ENCODE measurements around the gene PDSS2.

PDSS2 gene

DNA sequence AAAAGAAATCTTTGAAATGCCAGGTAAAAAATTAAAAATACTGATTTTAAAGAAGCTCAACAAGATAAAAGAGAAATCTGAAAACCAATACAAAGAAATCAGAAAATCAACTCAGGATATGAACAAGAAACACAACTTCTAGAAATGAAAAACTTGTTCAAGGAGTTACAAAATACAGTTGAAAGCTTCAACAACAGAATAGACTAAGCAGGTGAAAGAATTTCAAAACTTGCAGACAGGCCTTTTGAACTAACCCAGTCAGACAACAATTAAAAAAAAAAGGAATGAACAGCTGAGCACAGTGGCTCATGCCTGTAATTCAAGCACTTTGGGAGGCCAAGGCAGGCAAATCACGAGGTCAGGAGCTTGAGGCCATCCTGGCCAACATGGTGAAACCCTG lies 57.8 kb downstream of the PDSS2 start:
- H3K4me1 ChIP-seq (ENCODE audit: control insufficient read depth, insufficient read depth, low read length), result no peaks in the 10 kb centered on the region
- no peaks in the 10 kb centered on the region for H3K27me3 ChIP-seq (ENCODE audit: control insufficient read depth, insufficient read depth, low read length)
- no peak overlapping the region for H3K27ac ChIP-seq (ENCODE audit: low read depth, low read length)
- no peak overlapping the region for H3K4me3 ChIP-seq (ENCODE audit: low read length)
- no peaks in the 10 kb centered on the region for H3K36me3 ChIP-seq (ENCODE audit: control insufficient read depth, insufficient read depth, low read length)
- no peak overlapping the region for H3K9ac ChIP-seq (ENCODE audit: low read length)

DNA sequence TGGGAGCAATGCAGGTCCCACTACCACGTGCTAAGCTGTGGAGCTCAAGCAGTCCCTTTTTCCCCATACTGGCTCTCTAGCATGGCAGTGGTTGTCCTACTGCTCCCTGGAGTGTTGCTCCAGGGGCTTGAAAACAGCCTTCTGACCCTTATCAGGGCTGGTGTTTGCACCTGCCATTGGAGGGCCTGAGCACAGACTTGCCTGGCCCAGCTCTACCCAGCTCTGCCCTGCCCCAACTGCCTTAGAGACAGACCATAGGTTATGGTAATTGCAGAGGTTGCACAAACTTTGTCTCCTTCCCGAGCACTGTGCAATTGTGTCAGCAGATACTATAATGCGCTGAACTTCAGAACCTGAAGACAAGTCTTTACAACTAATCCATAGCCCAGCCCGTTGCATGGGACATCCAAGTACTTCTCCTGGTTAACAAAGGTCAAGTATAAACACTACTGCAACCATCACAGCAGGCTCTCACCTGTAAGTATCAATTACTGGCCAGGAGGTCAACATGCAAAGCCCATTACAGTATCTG lies 58.7 kb downstream of the PDSS2 start:
- Histone ChIP-seq H3K4me1 (ENCODE audit: control insufficient read depth, insufficient read depth, low read length) (no peaks in the 10 kb centered on the region), H3K36me3 (ENCODE audit: control insufficient read depth, insufficient read depth, low read length) (no peaks in the 10 kb centered on the region), H3K27ac (ENCODE audit: low read depth, low read length) (no peak overlapping the region), H3K9ac (ENCODE audit: low read length) (no peak overlapping the region), H3K4me3 (ENCODE audit: low read length) (no peak overlapping the region), H3K27me3 (ENCODE audit: control insufficient read depth, insufficient read depth, low read length) (no peaks in the 10 kb centered on the region)

DNA sequence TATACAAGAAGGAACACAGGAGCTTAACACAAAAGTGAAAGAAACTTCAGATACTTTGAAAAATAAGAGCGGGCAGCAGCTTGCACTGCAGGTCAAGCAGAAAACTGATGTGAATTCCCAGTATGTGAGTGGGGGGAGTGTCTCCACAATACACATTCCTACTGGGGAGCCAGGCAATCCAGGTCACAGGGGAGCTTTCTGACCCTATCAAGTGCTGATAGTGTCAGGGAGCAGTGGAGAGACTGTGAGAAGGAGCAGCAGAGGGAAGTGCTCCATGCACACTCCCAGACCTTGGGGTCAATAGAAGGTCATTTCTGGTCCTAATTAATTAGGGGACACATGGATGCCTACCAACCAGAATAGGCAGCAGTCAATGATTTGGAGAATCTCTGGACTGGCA lies 59.4 kb downstream of the PDSS2 start:
- no peaks in the 10 kb centered on the region for H3K4me1 ChIP-seq (ENCODE audit: control insufficient read depth, insufficient read depth, low read length)
- H3K27ac ChIP-seq (ENCODE audit: low read depth, low read length), result no peak overlapping the region
- H3K4me3 ChIP-seq (ENCODE audit: low read length), result no peak overlapping the region
- no peaks in the 10 kb centered on the region for H3K36me3 ChIP-seq (ENCODE audit: control insufficient read depth, insufficient read depth, low read length)
- H3K9ac ChIP-seq (ENCODE audit: low read length), result no peak overlapping the region
- no peaks in the 10 kb centered on the region for H3K27me3 ChIP-seq (ENCODE audit: control insufficient read depth, insufficient read depth, low read length)

DNA sequence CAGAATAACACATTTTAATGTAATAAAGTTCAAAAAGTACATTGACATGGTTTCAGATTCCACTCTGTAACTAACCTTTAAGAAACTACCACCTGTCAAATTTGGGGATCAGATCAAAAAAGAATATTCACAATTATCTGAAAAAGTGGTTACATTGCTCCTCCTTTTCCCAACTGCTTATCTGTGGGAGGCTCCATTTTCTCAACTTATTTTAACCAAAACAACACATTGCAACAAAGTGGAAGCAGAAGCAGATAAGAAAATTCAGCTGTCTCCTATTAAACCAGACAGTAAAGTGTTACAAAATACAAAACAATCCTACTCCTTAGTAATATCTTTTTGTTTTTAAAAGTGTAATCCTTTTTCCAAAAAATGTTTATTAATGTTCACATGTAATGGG lies 61.4 kb downstream of the PDSS2 start:
- H3K36me3 ChIP-seq (ENCODE audit: control insufficient read depth, insufficient read depth, low read length), result no peaks in the 10 kb centered on the region
- no peak overlapping the region for H3K4me3 ChIP-seq (ENCODE audit: low read length)
- H3K4me1 ChIP-seq (ENCODE audit: control insufficient read depth, insufficient read depth, low read length), result no peaks in the 10 kb centered on the region
- H3K9ac ChIP-seq (ENCODE audit: low read length), result no peak overlapping the region
- H3K27me3 ChIP-seq (ENCODE audit: control insufficient read depth, insufficient read depth, low read length), result no peaks in the 10 kb centered on the region
- H3K27ac ChIP-seq (ENCODE audit: low read depth, low read length), result no peak overlapping the region

DNA sequence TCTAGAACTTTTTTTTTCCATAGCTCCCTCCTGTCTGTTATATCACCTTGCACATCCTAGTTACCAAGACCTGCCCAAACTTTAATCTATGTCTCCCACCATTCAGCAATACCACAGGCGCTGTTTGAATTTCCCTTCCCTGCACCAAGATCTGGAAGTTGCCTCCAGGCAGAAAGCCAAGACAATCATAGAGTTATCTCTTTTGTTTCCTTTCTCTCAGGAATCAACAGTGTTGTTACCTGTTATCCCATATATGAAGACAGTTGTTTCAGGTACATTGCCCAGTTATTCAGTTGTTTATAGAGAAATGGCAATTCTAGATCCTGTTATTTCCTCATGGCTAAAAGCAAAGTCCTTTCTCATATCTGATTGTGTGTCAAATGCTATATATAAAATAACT lies 63.2 kb downstream of the PDSS2 start:
- H3K36me3 ChIP-seq (ENCODE audit: control insufficient read depth, insufficient read depth, low read length), result no peaks in the 10 kb centered on the region
- H3K9ac ChIP-seq (ENCODE audit: low read length), result no peak overlapping the region
- H3K4me3 ChIP-seq (ENCODE audit: low read length), result no peak overlapping the region
- H3K4me1 ChIP-seq (ENCODE audit: control insufficient read depth, insufficient read depth, low read length), result no peaks in the 10 kb centered on the region
- no peak overlapping the region for H3K27ac ChIP-seq (ENCODE audit: low read depth, low read length)
- no peaks in the 10 kb centered on the region for H3K27me3 ChIP-seq (ENCODE audit: control insufficient read depth, insufficient read depth, low read length)

DNA sequence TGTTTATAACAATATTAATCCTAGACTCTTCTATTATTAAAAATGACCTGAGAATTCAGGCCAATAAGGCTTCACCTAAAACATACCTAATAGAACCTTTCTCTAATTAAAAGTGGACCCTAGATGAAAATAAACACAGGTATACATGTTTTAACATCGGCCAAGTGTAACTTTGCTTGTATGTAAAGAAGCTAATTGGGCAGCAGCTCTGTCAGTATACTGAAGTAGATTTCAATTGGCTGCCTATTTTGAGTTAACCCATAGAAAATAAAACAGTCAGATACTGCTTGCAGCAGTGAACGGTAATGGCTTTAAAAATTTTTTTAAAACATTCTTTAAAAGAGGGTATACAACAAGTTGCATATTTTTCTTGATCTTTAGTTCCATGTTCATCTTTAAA lies 67.3 kb downstream of the PDSS2 start:
- no peaks in the 10 kb centered on the region for H3K36me3 ChIP-seq (ENCODE audit: control insufficient read depth, insufficient read depth, low read length)
- no peaks in the 10 kb centered on the region for H3K27me3 ChIP-seq (ENCODE audit: control insufficient read depth, insufficient read depth, low read length)
- no peak overlapping the region for H3K27ac ChIP-seq (ENCODE audit: low read depth, low read length)
- H3K9ac ChIP-seq (ENCODE audit: low read length), result no peak overlapping the region
- H3K4me1 ChIP-seq (ENCODE audit: control insufficient read depth, insufficient read depth, low read length), result no peaks in the 10 kb centered on the region
- H3K4me3 ChIP-seq (ENCODE audit: low read length), result no peak overlapping the region

DNA sequence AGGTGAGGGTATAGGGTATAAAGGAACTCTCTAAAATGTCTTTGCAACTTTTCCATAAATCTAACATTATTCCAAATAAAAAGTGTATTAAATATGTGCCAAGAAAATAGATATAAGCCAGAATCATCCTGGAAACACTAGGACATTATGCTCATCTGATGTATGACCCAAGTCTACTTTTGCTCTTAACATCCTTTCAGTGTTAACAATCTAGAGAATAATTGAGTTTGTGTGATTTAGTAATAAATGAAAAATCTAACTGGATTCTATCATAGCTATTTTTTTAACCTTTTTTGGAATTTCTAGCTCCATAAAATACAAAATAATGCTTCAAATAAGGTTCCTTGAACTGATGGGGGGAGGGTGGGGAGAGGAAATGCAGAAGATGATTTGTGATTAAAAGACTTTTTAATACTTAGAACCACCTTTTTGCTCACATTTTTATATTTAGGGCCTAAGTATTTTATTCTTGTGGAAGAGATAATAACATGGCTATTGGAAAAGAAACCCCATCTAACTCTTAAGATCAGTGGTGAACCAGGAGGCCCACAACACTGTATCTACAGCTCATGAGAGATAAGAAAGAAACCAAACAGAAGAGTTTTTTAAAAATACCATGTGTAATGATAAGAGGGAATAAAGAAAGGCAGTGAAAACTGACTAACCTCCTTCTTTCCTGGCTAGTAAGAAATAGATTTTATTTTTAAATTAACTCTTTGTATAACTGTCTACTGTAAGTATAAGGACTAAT lies 68.5 kb downstream of the PDSS2 start:
- no peak overlapping the region for H3K9ac ChIP-seq (ENCODE audit: low read length)
- H3K4me3 ChIP-seq (ENCODE audit: low read length), result no peak overlapping the region
- no peak overlapping the region for H3K27ac ChIP-seq (ENCODE audit: low read depth, low read length)
- H3K36me3 ChIP-seq (ENCODE audit: control insufficient read depth, insufficient read depth, low read length), result no peaks in the 10 kb centered on the region
- no peaks in the 10 kb centered on the region for H3K27me3 ChIP-seq (ENCODE audit: control insufficient read depth, insufficient read depth, low read length)
- no peaks in the 10 kb centered on the region for H3K4me1 ChIP-seq (ENCODE audit: control insufficient read depth, insufficient read depth, low read length)

DNA sequence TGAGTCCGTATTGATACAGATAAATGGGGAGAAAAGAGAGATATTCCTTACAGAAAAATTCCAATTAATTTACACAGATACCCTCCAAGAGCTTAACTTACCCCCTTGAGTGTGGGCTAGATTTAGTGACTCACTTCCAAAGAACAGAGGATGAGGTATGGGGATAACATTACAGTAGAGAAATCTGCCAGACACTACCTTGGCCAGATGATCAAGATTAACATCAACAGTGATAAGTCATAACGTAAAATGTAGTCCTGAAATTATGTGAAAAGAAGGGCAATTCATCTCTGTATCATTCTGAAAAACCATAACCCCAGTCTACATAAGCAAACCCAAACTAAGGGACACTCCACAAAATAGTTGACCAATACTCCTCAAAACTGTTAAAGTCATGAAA lies 69.3 kb downstream of the PDSS2 start:
- Histone ChIP-seq H3K27ac (ENCODE audit: low read depth, low read length) (no peak overlapping the region), H3K27me3 (ENCODE audit: control insufficient read depth, insufficient read depth, low read length) (no peaks in the 10 kb centered on the region), H3K36me3 (ENCODE audit: control insufficient read depth, insufficient read depth, low read length) (no peaks in the 10 kb centered on the region), H3K9ac (ENCODE audit: low read length) (no peak overlapping the region), H3K4me1 (ENCODE audit: control insufficient read depth, insufficient read depth, low read length) (no peaks in the 10 kb centered on the region), H3K4me3 (ENCODE audit: low read length) (no peak overlapping the region)

DNA sequence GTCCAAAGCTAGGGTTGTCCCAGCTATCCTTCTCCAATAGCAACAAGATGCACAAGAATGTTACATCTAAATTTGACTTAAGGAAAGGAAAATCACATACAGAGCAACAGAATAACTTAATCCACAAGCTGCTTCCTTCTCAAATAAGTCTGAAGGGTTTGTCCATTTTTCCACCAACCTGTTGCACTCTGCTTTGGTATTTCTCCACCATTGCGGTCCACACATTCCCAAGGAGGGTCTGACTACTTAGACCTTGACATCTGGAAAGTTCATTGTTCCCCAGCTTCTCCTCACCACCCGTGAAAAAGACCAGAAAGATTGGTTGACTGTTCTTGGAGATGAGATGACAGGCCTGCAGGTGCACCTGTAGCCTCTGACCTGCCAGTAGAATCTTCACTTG lies 72.5 kb downstream of the PDSS2 start:
- no peaks in the 10 kb centered on the region for H3K36me3 ChIP-seq (ENCODE audit: control insufficient read depth, insufficient read depth, low read length)

DNA sequence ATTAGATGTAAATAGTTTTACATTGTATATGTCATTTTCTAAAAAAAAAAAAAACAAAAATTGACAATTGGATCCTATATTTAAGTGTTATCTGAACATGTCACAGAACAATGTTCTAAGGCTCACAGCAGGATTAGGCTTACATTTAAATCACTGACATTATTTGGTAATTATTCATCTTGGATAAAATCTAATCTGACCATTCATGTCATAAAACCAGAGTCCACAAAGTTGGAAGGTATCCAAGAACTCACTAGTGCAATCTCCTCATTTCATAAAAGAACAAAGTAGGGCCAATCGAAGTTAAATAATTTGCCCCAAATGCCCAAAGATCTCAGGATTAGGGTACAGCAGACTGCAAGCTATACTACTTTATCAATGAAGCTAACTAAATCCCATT lies 73.0 kb downstream of the PDSS2 start:
- Histone ChIP-seq H3K9ac (ENCODE audit: low read length) (no peak overlapping the region), H3K27me3 (ENCODE audit: control insufficient read depth, insufficient read depth, low read length) (no peaks in the 10 kb centered on the region), H3K27ac (ENCODE audit: low read depth, low read length) (no peak overlapping the region), H3K36me3 (ENCODE audit: control insufficient read depth, insufficient read depth, low read length) (no peaks in the 10 kb centered on the region), H3K4me3 (ENCODE audit: low read length) (no peak overlapping the region), H3K4me1 (ENCODE audit: control insufficient read depth, insufficient read depth, low read length) (no peaks in the 10 kb centered on the region)

More for the DNA sequence above, 72.5 kb downstream of the PDSS2 start:
- Histone ChIP-seq H3K4me3 (ENCODE audit: low read length) (no peak overlapping the region), H3K9ac (ENCODE audit: low read length) (no peak overlapping the region), H3K4me1 (ENCODE audit: control insufficient read depth, insufficient read depth, low read length) (no peaks in the 10 kb centered on the region), H3K27me3 (ENCODE audit: control insufficient read depth, insufficient read depth, low read length) (no peaks in the 10 kb centered on the region), H3K27ac (ENCODE audit: low read depth, low read length) (no peak overlapping the region)

DNA sequence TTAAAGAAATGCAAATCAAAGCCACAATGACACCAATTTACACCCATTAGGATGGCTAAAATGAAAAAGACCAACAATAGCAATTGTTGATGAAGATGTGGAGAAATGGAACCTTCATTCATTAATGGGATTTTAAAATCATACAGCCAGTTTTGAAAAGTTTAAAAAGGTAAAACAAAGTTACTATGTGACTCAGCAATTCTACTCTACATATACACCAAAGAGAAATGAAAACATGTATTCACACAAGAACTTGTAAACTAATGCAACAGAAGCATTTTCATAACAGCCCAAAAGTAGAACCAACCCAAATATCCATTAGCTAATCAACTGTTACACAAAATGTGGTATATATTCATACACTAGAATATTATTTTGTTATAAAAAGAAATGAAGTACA lies 75.7 kb downstream of the PDSS2 start:
- no peak overlapping the region for H3K9ac ChIP-seq (ENCODE audit: low read length)
- H3K36me3 ChIP-seq (ENCODE audit: control insufficient read depth, insufficient read depth, low read length), result no peaks in the 10 kb centered on the region
- H3K4me1 ChIP-seq (ENCODE audit: control insufficient read depth, insufficient read depth, low read length), result no peaks in the 10 kb centered on the region
- no peak overlapping the region for H3K27ac ChIP-seq (ENCODE audit: low read depth, low read length)
- H3K4me3 ChIP-seq (ENCODE audit: low read length), result no peak overlapping the region
- no peaks in the 10 kb centered on the region for H3K27me3 ChIP-seq (ENCODE audit: control insufficient read depth, insufficient read depth, low read length)

DNA sequence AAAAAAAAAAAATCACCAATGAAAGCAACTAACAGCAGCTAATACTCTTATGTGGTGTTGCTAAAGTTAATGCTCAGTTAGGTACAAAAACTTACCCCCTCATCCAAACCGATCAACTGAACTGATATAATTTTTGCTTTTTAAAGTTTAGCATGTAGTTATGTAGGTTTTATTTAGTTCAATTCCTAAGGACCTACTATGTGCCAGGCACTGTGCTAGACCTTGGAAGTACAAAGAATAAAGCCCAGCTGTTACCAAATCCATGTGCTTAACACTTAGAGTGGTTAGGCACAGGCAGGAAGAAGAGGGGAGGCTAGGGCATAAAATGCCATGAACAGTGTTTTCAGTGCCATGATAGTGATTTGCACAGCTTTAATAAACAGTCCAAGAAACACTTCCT lies 85.1 kb downstream of the PDSS2 start:
- Histone ChIP-seq H3K36me3 (ENCODE audit: control insufficient read depth, insufficient read depth, low read length) (no peaks in the 10 kb centered on the region), H3K4me3 (ENCODE audit: low read length) (no peak overlapping the region), H3K4me1 (ENCODE audit: control insufficient read depth, insufficient read depth, low read length) (no peaks in the 10 kb centered on the region), H3K27me3 (ENCODE audit: control insufficient read depth, insufficient read depth, low read length) (no peaks in the 10 kb centered on the region), H3K27ac (ENCODE audit: low read depth, low read length) (no peak overlapping the region), H3K9ac (ENCODE audit: low read length) (no peak overlapping the region)

DNA sequence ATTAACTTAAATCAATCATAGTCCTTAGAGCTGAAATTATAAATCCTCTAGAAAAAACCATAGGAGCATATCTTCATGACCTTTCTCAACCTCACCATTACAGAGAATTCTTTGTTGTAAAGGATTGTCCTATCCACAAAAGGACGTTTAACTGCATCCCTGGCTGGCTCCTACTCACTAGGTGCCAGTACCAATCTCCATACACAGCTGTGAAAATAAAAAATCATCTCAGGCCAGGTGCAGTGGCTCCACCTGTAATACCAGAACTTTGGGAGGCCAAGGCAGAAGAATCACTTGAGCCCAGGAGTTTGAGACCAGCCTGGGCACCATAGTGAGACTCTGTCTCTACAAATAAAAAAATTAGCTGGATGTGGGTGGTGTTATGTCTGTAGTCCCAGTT lies 89.9 kb downstream of the PDSS2 start:
- no peaks in the 10 kb centered on the region for H3K27me3 ChIP-seq (ENCODE audit: control insufficient read depth, insufficient read depth, low read length)
- no peak overlapping the region for H3K9ac ChIP-seq (ENCODE audit: low read length)
- H3K36me3 ChIP-seq (ENCODE audit: control insufficient read depth, insufficient read depth, low read length), result no peaks in the 10 kb centered on the region
- H3K4me3 ChIP-seq (ENCODE audit: low read length), result no peak overlapping the region
- H3K4me1 ChIP-seq (ENCODE audit: control insufficient read depth, insufficient read depth, low read length), result no peaks in the 10 kb centered on the region
- H3K27ac ChIP-seq (ENCODE audit: low read depth, low read length), result no peak overlapping the region
